ENCODE data around the gene LDLRAD4.

GRCh38 chr18:13261661-13262357, 43.2 kb downstream of the LDLRAD4 start:
- TF ChIP-seq ELF4 (IDR thresholded peaks at IDR 0.05) = no peak
- no peak for TF ChIP-seq NFRKB (IDR thresholded peaks at IDR 0.05)
- TF ChIP-seq PKNOX1 (IDR thresholded peaks at IDR 0.05) = no peak
- no peak for TF ChIP-seq ARNT (IDR thresholded peaks at IDR 0.05)

Measured in HEK293T (cell line).